Daoy (cell line): ENCODE results near the gene ATP5PD. TPM values are rescaled to one million over a fixed set of nuclear protein-coding genes. Genes with fewer than 3 reads are reported as not detected.
"Not testable (repeated sequence)": the region's sequence is repeated elsewhere in the genome, so short reads cannot be mapped to it uniquely, and the experiment has no call there.

Experiments used
- DNase-seq: peaks from one replicate; pipeline ENCODE4 v3.0.0-alpha.2; 2015; ENCODE audit warnings: low read depth
- total RNA-seq: library from RNA; depleted of rRNA; stranded (reverse); fragments of >200 nt; shearing (Covaris generic); gene quantifications from 2 replicates; pipeline ENCODE4 v1.2.3, GENCODE V29; 2014

Gene ATP5PD
- total RNA-seq, 1 experiment from 2014 or later: 453 TPM

- DNase-seq: no peak
These were observed 26.2 kb downstream of the ATP5PD start for GRCh38 chr17:75020331-75021110.

GRCh38 chr17:75019710-75020109 is 27.1 kb downstream of the ATP5PD start:
- DNase-seq: no peak

DNA sequence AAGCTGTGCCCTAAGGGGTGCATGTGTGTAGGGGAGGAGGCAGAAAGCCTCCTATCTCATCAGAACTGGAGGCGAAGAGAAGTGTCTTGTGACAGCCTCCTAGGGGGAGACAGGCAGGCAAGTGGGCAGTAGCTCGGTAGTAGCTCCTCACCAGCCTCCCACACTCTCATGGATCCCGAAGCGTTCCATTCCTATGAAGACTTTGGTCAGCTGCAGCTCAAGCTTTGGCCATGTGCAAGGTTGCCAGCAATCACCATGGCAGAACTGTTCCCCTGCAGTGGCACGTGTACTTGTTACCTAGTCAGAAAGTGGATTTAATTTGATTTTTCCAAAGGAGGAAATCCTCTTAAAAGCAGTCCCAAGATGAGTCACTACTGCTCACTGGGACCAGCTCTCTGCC is 27.6 kb downstream of the ATP5PD start:
- no peak for DNase-seq

- DNase-seq: no peak
These were observed 33.6 kb downstream of the ATP5PD start for GRCh38 chr17:75013092-75013559.

DNA sequence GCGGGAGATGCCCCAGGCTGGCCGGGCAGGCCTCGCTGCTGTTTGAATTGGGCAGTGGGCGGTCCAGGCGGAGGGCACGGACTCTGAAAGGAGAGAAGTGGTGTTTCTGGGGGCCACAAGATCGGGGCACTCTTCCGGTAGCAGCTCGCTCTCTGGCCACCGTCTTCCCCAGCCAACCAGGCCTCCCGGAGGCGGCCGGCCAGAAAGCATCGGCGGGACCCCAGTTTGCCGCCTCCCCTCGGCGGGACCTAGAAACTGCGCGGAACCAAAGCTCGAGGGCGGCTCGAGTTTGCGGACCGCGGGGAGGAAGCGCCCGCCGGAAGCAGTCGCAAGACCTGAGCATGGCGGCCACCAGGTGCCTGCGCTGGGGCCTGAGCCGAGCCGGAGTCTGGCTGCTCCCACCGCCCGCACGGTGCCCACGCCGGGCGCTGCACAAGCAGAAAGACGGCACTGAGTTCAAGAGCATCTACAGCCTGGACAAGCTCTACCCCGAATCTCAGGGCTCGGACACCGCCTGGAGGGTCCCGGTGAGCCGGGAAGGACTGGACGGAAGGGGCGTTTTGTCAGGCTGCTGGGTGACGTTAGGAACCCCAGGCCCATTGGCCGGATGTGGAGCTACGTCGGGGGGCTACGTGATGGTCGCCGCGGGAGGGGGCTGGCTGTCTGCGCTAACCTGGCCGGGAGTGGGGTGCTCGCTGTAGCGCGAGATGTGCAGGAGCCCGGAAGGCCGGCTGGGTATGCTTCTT is 34.2 kb downstream of the ATP5PD start, which contains the start of gene MRPL58:
MRPL58 (plus strand) TSS at position 325 of the 746 bp plus-strand sequence; CDS start at position 342, 17 bp downstream.
- peak; percentile 93 for DNase-seq

DNA sequence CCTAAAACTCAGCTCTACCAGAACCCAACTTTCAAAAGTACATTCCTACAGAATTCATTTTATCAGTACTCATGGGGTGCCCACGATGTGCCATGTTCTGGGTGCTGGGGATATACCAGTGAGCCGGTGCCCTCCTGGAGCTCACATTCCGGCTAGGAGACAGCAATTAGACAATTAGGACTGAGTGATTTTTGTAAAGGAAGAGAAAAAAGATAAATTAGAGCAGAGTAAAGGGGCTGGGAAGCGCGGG is 34.7 kb downstream of the ATP5PD start:
- no peak for DNase-seq

GRCh38 chr17:75011401-75012095 is 35.2 kb downstream of the ATP5PD start:
- peak; percentile 54 for DNase-seq

DNA sequence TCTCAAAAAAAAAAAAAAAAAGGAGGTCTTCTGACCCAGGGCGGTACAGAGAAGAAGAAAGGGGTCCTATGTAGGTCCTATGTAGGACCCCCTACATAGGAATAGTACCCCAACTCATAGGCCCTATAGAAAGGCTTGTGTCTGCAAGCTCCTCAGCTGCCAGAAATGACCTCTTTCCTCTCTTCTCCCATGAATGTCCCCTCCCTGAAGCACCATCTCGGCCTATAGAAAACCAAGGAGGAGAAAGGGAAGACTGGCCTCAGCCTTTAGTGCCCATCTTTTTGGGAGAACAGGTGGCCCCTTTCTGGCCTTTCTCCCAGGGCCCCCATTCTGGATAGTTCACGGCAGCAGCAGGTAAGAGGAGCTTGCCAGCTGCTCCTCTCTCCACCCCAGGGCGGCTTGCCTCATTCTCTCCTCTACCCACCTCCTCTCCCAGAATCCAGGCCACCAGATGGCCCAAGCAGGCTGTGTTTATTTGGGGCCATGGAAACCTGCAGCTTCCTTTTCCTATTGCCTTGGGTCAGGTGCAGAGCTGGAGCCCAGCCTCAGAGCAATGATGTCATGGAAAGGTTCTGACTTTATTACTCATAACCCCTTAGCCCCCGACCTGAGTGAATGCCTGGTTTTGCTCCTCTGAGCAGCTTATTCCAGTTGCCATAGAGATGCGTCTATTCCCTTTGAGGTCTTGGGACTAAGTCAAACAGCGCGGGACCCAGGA is 35.9 kb downstream of the ATP5PD start:
- peak; percentile 48 for DNase-seq

DNA sequence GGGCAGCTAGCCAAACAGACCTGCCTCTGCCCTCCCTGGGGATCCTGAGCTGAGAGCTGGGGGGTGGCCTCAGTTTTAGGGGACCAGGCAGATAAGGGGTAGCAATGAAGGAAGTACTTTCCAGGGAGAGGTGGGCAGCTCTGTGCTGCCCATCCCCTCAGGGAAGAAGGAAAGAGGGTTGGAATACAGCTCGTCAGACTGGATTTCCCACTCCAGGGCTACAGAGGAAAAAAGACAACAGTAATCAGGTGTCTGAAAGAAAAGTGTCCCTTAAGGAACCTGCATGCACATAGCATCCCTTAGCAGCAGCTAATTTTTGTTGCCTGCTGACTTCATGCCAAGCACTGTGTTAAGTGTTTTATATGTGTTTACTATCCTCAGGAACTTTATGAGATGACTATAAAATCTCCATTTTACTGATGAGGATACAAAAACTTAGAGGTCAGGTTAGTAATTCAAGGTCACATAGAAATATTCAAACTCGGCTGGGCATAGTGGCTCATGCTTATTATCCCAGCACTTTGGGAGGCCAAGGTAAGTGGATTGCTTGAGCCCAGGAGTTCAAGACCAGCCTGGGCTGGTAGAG is 37.5 kb downstream of the ATP5PD start:
- DNase-seq: no peak

- DNase-seq: no peak
These were observed 38.4 kb downstream of the ATP5PD start for GRCh38 chr17:75008373-75008772.

DNA sequence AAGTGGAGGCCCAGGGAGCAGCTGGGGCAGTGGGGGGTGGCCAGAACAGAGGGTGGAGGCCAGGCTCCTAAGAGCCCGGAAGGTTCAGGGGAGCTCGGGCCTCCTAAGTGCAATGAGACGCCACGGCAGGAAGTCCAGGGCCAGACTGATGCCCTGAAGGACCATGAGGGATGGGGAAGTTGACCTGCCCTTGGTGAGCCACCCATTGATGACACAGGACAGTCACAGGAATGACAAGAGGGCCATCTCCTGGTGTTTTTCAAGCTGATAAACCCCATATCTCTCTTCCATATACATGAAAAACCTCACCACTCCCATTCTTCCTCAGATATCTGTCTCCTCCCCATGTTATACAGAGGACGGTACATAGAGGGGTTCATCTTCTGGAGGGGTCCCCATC is 40.1 kb downstream of the ATP5PD start:
- no peak for DNase-seq

- DNase-seq: not testable (repeated sequence)
These were observed 40.7 kb downstream of the ATP5PD start for GRCh38 chr17:75006084-75006483.

DNA sequence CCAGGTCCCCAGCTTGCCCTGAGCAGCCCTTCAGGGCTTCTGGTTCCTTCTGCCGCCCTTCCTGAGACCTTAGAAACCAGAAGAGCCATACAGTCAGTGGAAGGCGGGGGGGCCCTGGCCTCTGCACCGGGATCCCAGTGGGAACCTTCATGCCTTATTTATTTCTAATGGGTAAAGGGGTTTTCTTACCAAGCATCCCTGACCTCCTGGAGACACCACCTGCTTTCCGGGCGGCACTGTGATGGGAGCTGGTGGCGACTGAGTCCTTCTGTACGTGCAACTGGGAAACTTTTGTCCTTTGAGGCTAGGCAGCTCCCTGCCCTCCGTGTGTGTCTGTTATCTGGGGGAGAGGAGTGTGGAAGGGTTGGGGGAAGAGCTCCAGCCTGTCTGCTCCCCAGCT is 41.5 kb downstream of the ATP5PD start:
- DNase-seq: no peak

GRCh38 chr17:75004371-75004770 is 42.4 kb downstream of the ATP5PD start:
- no peak for DNase-seq

- no peak for DNase-seq
These were observed 42.8 kb downstream of the ATP5PD start for GRCh38 chr17:75003957-75004355.

- no peak for DNase-seq
These were observed 43.5 kb downstream of the ATP5PD start for GRCh38 chr17:75003070-75003956.

DNA sequence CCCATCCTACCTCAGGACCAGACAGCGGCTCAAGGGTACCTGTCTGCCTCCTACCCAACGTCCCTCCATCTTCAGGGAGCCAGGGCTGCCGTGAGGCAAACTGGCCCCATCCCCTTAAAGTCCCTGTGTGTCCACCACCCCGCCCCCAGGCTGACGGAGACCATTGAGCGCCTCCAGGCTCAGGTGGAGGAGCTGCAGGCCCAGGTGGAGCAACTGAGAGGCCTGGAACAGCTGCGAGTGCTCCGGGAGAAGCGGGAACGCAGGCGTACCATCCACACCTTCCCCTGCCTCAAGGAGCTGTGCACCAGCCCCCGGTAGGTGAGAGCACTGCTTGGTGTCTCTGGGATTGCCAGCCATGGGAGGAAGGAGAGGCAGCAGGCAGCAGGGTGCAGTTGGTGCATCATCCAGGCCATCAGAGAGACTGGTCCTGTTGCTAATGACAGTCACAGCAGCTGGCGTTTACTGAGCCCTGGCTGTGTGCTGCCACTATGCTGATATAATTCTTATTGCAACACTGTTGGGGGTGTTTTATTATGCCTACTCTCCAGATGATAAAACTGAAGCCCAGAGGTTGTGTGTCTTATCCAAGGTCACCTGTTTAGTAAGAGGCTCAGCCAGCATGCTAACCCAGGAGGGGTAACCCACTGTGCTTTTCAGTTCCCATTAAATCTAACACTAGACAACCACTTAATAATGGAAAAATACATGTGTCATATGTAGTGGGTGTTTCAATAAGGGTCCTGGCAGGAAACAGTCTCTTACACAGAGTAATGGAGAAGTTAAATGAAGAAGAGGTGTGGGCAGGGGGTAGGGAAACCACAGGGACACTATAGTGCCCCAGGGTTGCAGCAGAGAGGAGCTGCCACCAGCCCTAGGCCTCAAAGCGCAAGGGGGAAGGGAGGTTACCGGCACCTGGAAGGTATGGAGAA is 44.6 kb downstream of the ATP5PD start:
- no peak for DNase-seq

GRCh38 chr17:74999523-74999922 is 47.2 kb downstream of the ATP5PD start:
- DNase-seq: no peak

GRCh38 chr17:74998783-74999182 is 48.0 kb downstream of the ATP5PD start:
- DNase-seq: no peak
